Activated naive CD8-positive, alpha-beta T cell (primary cell): ENCODE data around the gene S100A4.

ENCODE experiments used
- H3K27ac Mint-ChIP-seq: one replicate; pipeline ENCODE4 v1.8.0; 2021; ENCODE audit warnings: mixed read lengths
- H3K27me3 Mint-ChIP-seq: one replicate; pipeline ENCODE4 v1.8.0; 2021; ENCODE audit warnings: mixed read lengths
- H3K36me3 Mint-ChIP-seq: one replicate; pipeline ENCODE4 v1.8.0; 2021; ENCODE audit warnings: mixed read lengths
- H3K4me1 Mint-ChIP-seq: one replicate; pipeline ENCODE4 v1.8.0; 2021; ENCODE audit warnings: low read depth, mixed read lengths
- H3K4me3 Mint-ChIP-seq: one replicate; pipeline ENCODE4 v1.8.0; 2021; ENCODE audit warnings: mild to moderate bottlenecking, mixed read lengths
- H3K9me3 Mint-ChIP-seq: one replicate; pipeline ENCODE4 v1.8.0; 2021; ENCODE audit warnings: low read depth, mixed read lengths

S100A4 gene

DNA sequence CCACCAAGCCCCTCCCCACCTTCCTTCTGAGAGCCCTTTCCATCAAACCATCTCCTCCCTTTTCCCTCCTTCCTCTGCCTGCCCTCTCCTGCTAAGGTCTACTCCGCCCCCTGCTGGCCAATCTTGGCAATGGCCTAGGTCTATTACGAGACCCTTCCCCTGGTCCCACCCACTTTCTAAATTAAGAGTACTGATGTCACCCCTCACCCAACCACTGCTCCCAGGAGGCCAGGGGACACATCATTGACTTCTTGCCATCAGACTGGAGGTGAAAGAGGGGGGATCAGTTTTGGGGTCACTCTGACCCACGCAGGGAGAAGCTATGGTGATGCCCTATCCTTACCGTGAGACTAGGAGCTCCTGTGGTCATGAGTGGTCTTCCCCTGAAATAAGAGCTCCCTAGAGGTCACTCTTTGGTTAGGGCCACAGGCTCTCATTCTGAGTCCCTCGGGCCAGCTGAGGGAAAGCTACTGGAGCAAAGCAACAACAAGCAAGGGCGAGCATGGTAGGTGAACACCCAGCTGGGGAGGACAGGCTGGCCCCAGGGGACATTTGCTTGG is 50.5 kb downstream of the S100A4 start:
- peaks cover 7% of the 10 kb centered on the region for H3K27me3 Mint-ChIP-seq
- no peaks in the 10 kb centered on the region for H3K4me1 Mint-ChIP-seq
- no peak overlapping the region for H3K4me3 Mint-ChIP-seq
- H3K9me3 Mint-ChIP-seq: no peaks in the 10 kb centered on the region
- no peaks in the 10 kb centered on the region for H3K36me3 Mint-ChIP-seq
- H3K27ac Mint-ChIP-seq: no peak overlapping the region
